ENCODE measurements around the gene SIM2.

SIM2 gene

GRCh38 chr21:36713746-36714145 is 14.8 kb downstream of the SIM2 start:
- no peak overlapping the region for H3K27ac ChIP-seq (replicated peaks)
- TF ChIP-seq, protein P1, sequence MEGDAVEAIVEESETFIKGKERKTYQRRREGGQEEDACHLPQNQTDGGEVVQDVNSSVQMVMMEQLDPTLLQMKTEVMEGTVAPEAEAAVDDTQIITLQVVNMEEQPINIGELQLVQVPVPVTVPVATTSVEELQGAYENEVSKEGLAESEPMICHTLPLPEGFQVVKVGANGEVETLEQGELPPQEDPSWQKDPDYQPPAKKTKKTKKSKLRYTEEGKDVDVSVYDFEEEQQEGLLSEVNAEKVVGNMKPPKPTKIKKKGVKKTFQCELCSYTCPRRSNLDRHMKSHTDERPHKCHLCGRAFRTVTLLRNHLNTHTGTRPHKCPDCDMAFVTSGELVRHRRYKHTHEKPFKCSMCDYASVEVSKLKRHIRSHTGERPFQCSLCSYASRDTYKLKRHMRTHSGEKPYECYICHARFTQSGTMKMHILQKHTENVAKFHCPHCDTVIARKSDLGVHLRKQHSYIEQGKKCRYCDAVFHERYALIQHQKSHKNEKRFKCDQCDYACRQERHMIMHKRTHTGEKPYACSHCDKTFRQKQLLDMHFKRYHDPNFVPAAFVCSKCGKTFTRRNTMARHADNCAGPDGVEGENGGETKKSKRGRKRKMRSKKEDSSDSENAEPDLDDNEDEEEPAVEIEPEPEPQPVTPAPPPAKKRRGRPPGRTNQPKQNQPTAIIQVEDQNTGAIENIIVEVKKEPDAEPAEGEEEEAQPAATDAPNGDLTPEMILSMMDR (IDR thresholded peaks at IDR 0.05; ENCODE audit: insufficient read depth, low read length): no peak
- TF ChIP-seq SPI1 (IDR thresholded peaks at IDR 0.05; ENCODE audit: borderline replicate concordance, low read depth) (no peak), REST (IDR thresholded peaks at IDR 0.05; ENCODE audit: insufficient replicate concordance, low read depth) (no peak), POLR2AphosphoS5 (IDR thresholded peaks at IDR 0.05; ENCODE audit: low read depth) (no peak), GABPA (IDR thresholded peaks at IDR 0.05; ENCODE audit: low read depth) (no peak)
- no peak overlapping the region for H3K4me3 ChIP-seq (replicated peaks; ENCODE audit: insufficient read depth, low read length)
- no peak for DNase-seq (ENCODE audit: low read depth in 1 of 2, low spot score in 1 of 2)
- H3K27me3 ChIP-seq (ENCODE audit: insufficient read depth, poor library complexity, severe bottlenecking): peaks cover 76% of the 10 kb centered on the region

DNA sequence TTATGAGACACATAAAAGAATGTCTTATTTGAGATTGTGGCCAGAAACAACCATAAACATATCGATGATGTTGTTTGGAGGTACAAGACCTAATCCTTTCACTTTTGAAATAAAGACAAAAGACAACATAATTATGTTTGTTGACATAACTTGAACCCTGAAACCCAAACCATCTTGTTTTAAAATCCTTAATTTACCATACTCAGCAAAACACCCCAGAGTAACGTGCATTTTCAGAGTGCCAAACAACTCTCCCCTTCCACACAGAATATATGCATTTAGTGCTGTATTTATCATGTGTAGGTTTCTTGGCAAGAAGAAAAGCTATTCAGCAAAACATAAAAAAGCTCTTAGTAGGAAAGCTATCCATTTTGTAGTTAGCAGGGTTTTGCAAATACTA is 17.5 kb downstream of the SIM2 start:
- no peak overlapping the region for H3K4me3 ChIP-seq (replicated peaks; ENCODE audit: insufficient read depth, low read length)
- H3K27ac ChIP-seq (replicated peaks): no peak overlapping the region
- TF ChIP-seq GABPA (IDR thresholded peaks at IDR 0.05; ENCODE audit: low read depth) (no peak), REST (IDR thresholded peaks at IDR 0.05; ENCODE audit: insufficient replicate concordance, low read depth) (no peak), POLR2AphosphoS5 (IDR thresholded peaks at IDR 0.05; ENCODE audit: low read depth) (no peak)
- TF ChIP-seq, protein P1 (IDR thresholded peaks at IDR 0.05; ENCODE audit: insufficient read depth, low read length): no peak
- DNase-seq (ENCODE audit: low read depth in 1 of 2, low spot score in 1 of 2): no peak
- peaks cover 55% of the 10 kb centered on the region for H3K27me3 ChIP-seq (ENCODE audit: insufficient read depth, poor library complexity, severe bottlenecking)

DNA sequence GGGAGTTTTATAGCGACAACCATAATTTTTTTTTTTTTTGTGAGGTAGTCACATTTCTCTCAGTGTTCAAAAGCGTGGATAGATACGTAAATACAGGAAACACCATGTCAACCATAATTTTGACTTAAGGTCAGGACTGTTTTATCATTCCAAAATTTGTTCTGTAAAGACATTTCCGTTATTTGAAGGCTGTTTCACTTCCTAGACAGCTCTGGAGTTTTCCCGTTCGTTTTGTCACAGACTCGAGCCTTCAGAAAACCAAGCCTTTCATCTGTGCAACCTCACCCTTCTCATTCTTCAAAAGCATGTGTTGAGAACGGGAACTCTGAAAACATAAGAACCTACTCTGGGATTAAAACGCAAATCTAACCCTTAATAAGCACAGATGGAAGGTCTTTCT is 17.9 kb downstream of the SIM2 start:
- H3K27me3 ChIP-seq (ENCODE audit: insufficient read depth, poor library complexity, severe bottlenecking): peaks cover 50% of the 10 kb centered on the region

GRCh38 chr21:36717976-36718375 is 19.1 kb downstream of the SIM2 start:
- Histone ChIP-seq H3K27me3 (ENCODE audit: insufficient read depth, poor library complexity, severe bottlenecking) (peaks cover 44% of the 10 kb centered on the region), H3K27ac (replicated peaks) (no peak overlapping the region), H3K4me3 (replicated peaks; ENCODE audit: insufficient read depth, low read length) (no peak overlapping the region)
- TF ChIP-seq REST (IDR thresholded peaks at IDR 0.05; ENCODE audit: insufficient replicate concordance, low read depth): no peak
- TF ChIP-seq SPI1 (IDR thresholded peaks at IDR 0.05; ENCODE audit: borderline replicate concordance, low read depth): no peak
- TF ChIP-seq POLR2AphosphoS5 (IDR thresholded peaks at IDR 0.05; ENCODE audit: low read depth): no peak
- DNase-seq (ENCODE audit: low read depth in 1 of 2, low spot score in 1 of 2): no peak

More for the DNA sequence above, 17.9 kb downstream of the SIM2 start:
- no peak for DNase-seq (ENCODE audit: low read depth in 1 of 2, low spot score in 1 of 2)
- H3K27ac ChIP-seq (replicated peaks): no peak overlapping the region
- H3K4me3 ChIP-seq (replicated peaks; ENCODE audit: insufficient read depth, low read length): no peak overlapping the region
- TF ChIP-seq GABPA (IDR thresholded peaks at IDR 0.05; ENCODE audit: low read depth) (no peak), POLR2AphosphoS5 (IDR thresholded peaks at IDR 0.05; ENCODE audit: low read depth) (no peak)
- TF ChIP-seq, protein P1 (IDR thresholded peaks at IDR 0.05; ENCODE audit: insufficient read depth, low read length): no peak
